ENCODE data around the gene NPDC1. TPM values are rescaled to one million over a fixed set of nuclear protein-coding genes. Genes with fewer than 3 reads are reported as not detected.
A peak's percentile ranks its signal among the peaks of the same experiment; 100 is the strongest.
"Not testable (repeated sequence)": the region's sequence is repeated elsewhere in the genome, so short reads cannot be mapped to it uniquely, and the experiment has no call there.

Gene NPDC1
- total RNA-seq, 4 donors from 2014 or later, result 58.0 to 972 (median 274) TPM

DNA sequence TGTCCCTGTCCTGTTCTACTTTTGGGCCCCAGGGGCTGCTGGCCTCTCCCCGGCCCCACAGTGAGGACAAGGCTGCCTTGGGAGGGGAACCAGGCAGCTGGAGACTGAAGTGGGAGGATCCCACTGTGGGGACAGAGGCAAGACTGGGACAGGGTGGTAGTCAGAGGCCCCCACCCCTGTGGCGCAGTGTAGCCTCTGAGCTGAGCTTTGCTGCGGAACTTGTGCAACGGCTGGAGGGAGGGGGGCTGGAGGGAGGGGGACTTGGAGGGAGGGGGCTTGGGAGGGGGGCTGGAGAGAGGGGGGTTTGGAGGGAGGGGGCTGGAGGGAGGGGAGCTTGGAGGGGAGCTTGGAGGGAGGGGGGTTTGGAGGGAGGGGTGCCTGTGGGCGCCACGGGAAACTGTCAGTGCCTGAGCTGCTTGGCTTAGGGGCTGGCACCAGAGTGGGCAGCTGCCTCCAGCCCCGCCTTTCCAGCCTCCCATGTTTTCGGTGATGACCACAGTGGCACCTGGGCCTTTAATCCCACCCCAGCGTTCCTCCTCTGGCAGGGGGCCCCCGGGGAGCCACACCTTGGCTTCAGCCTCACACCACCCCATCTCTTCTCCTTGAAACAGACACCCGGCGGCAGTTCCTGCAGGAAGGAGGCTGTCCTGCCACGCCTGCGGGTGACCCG, 11.8 kb downstream of the NPDC1 start:
- intact Hi-C loops (cut with DNase I; ENCODE audit: low total_unique reads), result loop anchor here (2.0 to 5.0 kb wide), 2 partner anchors 87 to 247 kb away; partner anchors contain the start of gene C8G
- TF ChIP-seq EP300 (IDR thresholded peaks at IDR 0.05; ENCODE audit: low read depth) (no peak), POLR2A (IDR thresholded peaks at IDR 0.05) (no peak), POLR2AphosphoS5 (IDR thresholded peaks at IDR 0.05) (no peak)
- TF ChIP-seq, protein P1, sequence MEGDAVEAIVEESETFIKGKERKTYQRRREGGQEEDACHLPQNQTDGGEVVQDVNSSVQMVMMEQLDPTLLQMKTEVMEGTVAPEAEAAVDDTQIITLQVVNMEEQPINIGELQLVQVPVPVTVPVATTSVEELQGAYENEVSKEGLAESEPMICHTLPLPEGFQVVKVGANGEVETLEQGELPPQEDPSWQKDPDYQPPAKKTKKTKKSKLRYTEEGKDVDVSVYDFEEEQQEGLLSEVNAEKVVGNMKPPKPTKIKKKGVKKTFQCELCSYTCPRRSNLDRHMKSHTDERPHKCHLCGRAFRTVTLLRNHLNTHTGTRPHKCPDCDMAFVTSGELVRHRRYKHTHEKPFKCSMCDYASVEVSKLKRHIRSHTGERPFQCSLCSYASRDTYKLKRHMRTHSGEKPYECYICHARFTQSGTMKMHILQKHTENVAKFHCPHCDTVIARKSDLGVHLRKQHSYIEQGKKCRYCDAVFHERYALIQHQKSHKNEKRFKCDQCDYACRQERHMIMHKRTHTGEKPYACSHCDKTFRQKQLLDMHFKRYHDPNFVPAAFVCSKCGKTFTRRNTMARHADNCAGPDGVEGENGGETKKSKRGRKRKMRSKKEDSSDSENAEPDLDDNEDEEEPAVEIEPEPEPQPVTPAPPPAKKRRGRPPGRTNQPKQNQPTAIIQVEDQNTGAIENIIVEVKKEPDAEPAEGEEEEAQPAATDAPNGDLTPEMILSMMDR (IDR thresholded peaks at IDR 0.05), result no peak
- Histone ChIP-seq H3K27me3 (no peaks in the 10 kb centered on the region), H3K4me1 (peaks cover 11 to 38% (median 24%) of the 10 kb centered on the region in 4 donors), H3K27ac (peak overlapping the region in 3 of 4 donors; percentile 28 to 66 (median 39)), H3K4me3 (no peak overlapping the region), H3K36me3 (no peaks in the 10 kb centered on the region), H3K9me3 (no peaks in the 10 kb centered on the region)
- 34% methylated on average over 13 of the region's 15 CpGs; no CpG with 5 or more reads in 1 of the 2 donors for WGBS, 2 donors (ENCODE audit: low coverage in 1 of 2)
- in situ Hi-C loops (cut with MboI; ENCODE audit: low pct_ligation_motif_present in 1 of 4, low pct_unique_long_range_greater_than_20kb in 1 of 4, low sequenced_read_pairs in 3 of 4), result loop anchor here in 3 of 4 donors (10.0 to 25.0 kb wide), 2 partner anchors 247 to 249 kb away; partner anchors contain the start of genes CCDC183 (in 2 of the 3) and TMEM141 (in 2 of the 3)
- peak; percentile 73 for DNase-seq

- H3K4me1 ChIP-seq, result peaks cover 15 to 45% (median 31%) of the 10 kb centered on the region in 4 donors
- H3K4me3 ChIP-seq, result not testable (repeated sequence)
- intact Hi-C loops (cut with DNase I; ENCODE audit: low total_unique reads), result loop anchor here (5.0 kb wide), 1 partner anchor 86 kb away; the partner anchor contains the start of gene C8G
Observed at GRCh38 chr9:137033481-137033880, 12.5 kb downstream of the NPDC1 start.

DNA sequence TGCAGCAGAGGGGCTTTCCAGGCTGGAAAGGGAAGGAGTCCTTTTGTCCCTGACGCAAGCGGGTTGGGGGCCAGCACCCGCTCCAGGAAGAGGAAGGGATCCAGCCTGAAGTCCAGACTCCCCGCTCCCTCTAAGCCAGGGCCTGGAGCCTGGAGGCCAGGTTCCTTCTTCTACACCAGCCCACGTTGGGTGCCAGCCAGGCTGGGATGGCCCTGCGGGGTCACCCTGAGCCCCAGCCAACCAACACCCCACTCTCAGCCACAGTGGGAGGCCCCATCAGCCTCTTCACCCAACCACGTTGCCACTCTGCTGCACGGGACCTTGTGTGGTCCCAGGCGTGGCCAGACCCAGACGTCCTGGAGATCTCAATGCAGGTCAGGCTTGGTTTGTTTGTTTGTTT, 13.1 kb downstream of the NPDC1 start:
- Histone ChIP-seq H3K27ac (no peak overlapping the region), H3K36me3 (no peaks in the 10 kb centered on the region), H3K27me3 (no peaks in the 10 kb centered on the region), H3K4me3 (no peak overlapping the region), H3K9me3 (no peaks in the 10 kb centered on the region), H3K4me1 (peaks cover 15 to 47% (median 32%) of the 10 kb centered on the region in 4 donors)
- 75% methylated on average over 10 of the region's 10 CpGs; no CpG with 5 or more reads in 1 of the 2 donors for WGBS, 2 donors (ENCODE audit: low coverage in 1 of 2)
- DNase-seq, result no peak
- in situ Hi-C loops (cut with MboI; ENCODE audit: low pct_ligation_motif_present in 1 of 4, low pct_unique_long_range_greater_than_20kb in 1 of 4, low sequenced_read_pairs in 3 of 4), result loop anchor here in 3 of 4 donors (10.0 to 25.0 kb wide), 2 partner anchors 246 to 248 kb away; partner anchors contain the start of genes CCDC183 (in 2 of the 3) and TMEM141 (in 2 of the 3)
- intact Hi-C loops (cut with DNase I; ENCODE audit: low total_unique reads), result loop anchor here (5.0 kb wide), 1 partner anchor 86 kb away; the partner anchor contains the start of gene C8G
- TF ChIP-seq POLR2AphosphoS5 (IDR thresholded peaks at IDR 0.05), result no peak
- TF ChIP-seq EP300 (IDR thresholded peaks at IDR 0.05; ENCODE audit: low read depth), result no peak
- TF ChIP-seq, protein P1 (IDR thresholded peaks at IDR 0.05), result no peak
- no peak for TF ChIP-seq POLR2A (IDR thresholded peaks at IDR 0.05)

More at GRCh38 chr9:137033481-137033880, 12.5 kb downstream of the NPDC1 start:
- not testable (repeated sequence) for H3K36me3 ChIP-seq, H3K27me3 ChIP-seq, DNase-seq, H3K9me3 ChIP-seq
- 92 to 95% methylated on average over 4 to 5 of the region's 5 CpGs for WGBS, 2 donors (ENCODE audit: low coverage in 1 of 2)
- in situ Hi-C loops (cut with MboI; ENCODE audit: low pct_ligation_motif_present in 1 of 4, low pct_unique_long_range_greater_than_20kb in 1 of 4, low sequenced_read_pairs in 3 of 4), result loop anchor here in 3 of 4 donors (10.0 to 25.0 kb wide), 2 partner anchors 246 to 249 kb away; partner anchors contain the start of genes CCDC183 (in 2 of the 3) and TMEM141 (in 2 of the 3)
- peak overlapping the region in 1 of 4 donors; percentile 5 for H3K27ac ChIP-seq

DNA sequence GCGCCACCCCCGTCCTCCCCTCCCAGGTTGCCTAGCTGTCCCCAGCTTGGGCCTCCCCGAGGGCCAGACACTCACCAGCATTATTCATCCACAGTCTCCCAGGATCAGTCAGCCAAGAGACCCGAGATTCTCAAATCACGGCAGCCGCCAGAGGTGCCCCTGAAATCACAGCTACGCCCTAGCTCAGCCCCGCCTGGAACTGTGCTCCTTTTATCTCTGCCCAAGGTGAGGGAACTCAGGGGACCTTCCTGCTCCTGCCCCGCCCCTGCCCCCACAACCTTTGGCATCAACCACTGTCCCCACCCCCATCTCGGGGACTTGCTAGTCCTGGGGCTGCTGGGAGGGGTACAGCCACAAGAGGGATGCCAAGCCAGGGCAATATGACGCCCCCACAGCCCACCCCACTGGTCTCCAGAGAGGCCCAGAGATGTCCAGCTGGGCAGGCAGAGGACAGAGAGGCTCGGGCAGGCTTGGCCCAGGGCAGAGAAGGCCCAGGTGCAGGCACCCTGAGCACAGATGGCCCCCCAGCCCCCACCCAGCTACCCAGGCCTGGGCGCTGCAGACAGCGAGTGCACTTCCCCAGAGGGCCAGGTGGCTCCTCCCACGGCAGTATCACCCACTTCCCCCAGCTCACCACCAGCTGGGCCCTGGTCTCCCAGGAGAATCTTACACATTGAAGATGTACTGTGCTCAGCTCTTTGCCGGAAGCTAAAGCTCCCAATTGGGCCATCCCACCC, 13.9 kb downstream of the NPDC1 start, which contains the start of gene FUT7:
FUT7 (minus strand) TSS at position 185 of the 737 bp plus-strand sequence; CDS start at position 88, 97 bp downstream.
- no peak within 1 kb of the TSS for H3K4me3 ChIP-seq
- no peak for TF ChIP-seq EP300 (IDR thresholded peaks at IDR 0.05; ENCODE audit: low read depth)
- TF ChIP-seq POLR2A (IDR thresholded peaks at IDR 0.05), result no peak
- TF ChIP-seq, protein P1 (IDR thresholded peaks at IDR 0.05), result no peak
- no peak for TF ChIP-seq POLR2AphosphoS5 (IDR thresholded peaks at IDR 0.05)
- no peak for DNase-seq
- 40% methylated on average over 15 of the region's 16 CpGs; no CpG with 5 or more reads in 1 of the 2 donors for WGBS, 2 donors (ENCODE audit: low coverage in 1 of 2)
- H3K36me3 ChIP-seq, result no peaks in the 10 kb centered on the region
- H3K9me3 ChIP-seq, result no peaks in the 10 kb centered on the region
- H3K27ac ChIP-seq, result no peak within 1 kb of the TSS
- H3K27me3 ChIP-seq, result no peaks in the 10 kb centered on the region
- intact Hi-C loops (cut with DNase I; ENCODE audit: low total_unique reads) (loop anchor here (5.0 kb wide), 1 partner anchor 85 kb away; the partner anchor contains the start of gene C8G), in situ Hi-C loops (cut with MboI; ENCODE audit: low pct_ligation_motif_present in 1 of 4, low pct_unique_long_range_greater_than_20kb in 1 of 4, low sequenced_read_pairs in 3 of 4) (loop anchor here in 3 of 4 donors (10.0 to 25.0 kb wide), 2 partner anchors 245 to 247 kb away; partner anchors contain the start of genes CCDC183 (in 2 of the 3) and TMEM141 (in 2 of the 3))
- H3K4me1 ChIP-seq, result peaks cover 21 to 53% (median 39%) of the 10 kb centered on the region in 4 donors
